HG03571 (cell line): ENCODE data around the gene PGK1.
"Not testable (repeated sequence)": the region's sequence is repeated elsewhere in the genome, so short reads cannot be mapped to it uniquely, and the experiment has no call there.

Experiments
- ATAC-seq: cut with Tn5 transposase; IDR thresholded peaks from one replicate; pipeline ENCODE4 v1.9.1; 2021; ENCODE audit not compliant: unreplicated experiment

PGK1 gene

GRCh38 chrX:78111140-78111931 is 7.3 kb downstream of the PGK1 start:
- ATAC-seq = no peak

- no peak for ATAC-seq
Observed at GRCh38 chrX:78116365-78116764, 12.3 kb downstream of the PGK1 start.

GRCh38 chrX:78116766-78117165 is 12.7 kb downstream of the PGK1 start:
- ATAC-seq = no peak

GRCh38 chrX:78118628-78119027 is 14.6 kb downstream of the PGK1 start:
- no peak for ATAC-seq

- no peak for ATAC-seq
Observed at GRCh38 chrX:78119521-78120227, 15.6 kb downstream of the PGK1 start.

- no peak for ATAC-seq
Observed at GRCh38 chrX:78123190-78123589, 19.1 kb downstream of the PGK1 start.

DNA sequence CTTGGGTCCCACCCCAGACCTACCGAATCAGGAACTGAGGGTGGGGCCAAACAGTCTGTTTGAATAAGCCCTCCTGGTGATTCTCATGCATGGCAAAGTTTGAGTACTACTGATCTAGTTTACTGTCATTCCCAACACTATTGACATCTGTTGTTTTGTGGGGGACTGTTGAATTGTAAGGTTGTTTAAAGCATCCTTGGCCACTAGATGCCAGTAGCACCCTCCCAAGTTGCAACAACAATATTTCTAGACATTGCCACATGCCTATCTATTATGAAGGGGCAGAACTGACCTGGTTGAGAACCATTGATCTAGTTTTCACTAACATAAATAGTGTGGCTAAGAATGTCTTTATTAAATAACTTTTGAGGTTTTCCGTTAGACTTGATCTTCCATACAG is 20.3 kb downstream of the PGK1 start:
- ATAC-seq = no peak

GRCh38 chrX:78125148-78125547 is 21.1 kb downstream of the PGK1 start:
- ATAC-seq = no peak

- ATAC-seq = not testable (repeated sequence)
Observed at GRCh38 chrX:78125781-78126180, 21.7 kb downstream of the PGK1 start.

GRCh38 chrX:78129714-78130113 is 25.7 kb downstream of the PGK1 start:
- ATAC-seq = no peak

DNA sequence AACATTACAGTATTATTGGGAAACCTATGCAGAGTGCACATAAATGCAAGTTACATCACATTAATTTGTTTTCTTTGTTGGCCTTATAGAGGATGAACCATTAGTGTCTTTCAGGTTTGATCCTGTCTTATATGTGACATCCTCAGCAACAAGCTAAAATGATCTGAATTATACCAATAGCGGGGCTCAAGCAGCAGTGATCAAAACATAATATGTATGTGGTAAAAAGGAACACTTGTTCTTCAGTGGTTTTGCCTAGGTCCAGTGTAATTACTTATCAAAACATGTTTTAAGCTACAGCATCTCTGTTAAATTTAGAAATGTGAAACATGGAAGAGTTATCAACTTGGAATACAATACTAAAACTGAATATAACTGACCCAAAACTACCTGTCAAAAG is 26.3 kb downstream of the PGK1 start:
- no peak for ATAC-seq

DNA sequence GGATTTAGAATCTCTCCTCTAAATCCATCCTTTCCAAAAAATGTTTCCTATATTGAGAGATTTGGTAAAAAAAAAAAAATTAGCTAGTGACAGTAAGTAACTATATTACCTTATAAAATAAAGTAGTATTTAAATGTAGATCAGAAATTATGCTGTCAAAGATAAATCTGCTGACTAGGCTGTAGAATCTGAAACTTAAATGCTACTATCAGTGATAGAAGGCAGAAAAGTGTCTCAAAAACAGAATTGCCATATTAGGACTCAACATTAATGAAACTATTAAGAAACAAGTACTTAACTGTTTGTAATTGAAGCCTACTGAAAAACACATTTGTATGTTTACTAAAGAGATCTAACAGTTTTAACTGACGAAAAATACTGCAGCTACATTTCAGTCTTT is 27.1 kb downstream of the PGK1 start:
- no peak for ATAC-seq

DNA sequence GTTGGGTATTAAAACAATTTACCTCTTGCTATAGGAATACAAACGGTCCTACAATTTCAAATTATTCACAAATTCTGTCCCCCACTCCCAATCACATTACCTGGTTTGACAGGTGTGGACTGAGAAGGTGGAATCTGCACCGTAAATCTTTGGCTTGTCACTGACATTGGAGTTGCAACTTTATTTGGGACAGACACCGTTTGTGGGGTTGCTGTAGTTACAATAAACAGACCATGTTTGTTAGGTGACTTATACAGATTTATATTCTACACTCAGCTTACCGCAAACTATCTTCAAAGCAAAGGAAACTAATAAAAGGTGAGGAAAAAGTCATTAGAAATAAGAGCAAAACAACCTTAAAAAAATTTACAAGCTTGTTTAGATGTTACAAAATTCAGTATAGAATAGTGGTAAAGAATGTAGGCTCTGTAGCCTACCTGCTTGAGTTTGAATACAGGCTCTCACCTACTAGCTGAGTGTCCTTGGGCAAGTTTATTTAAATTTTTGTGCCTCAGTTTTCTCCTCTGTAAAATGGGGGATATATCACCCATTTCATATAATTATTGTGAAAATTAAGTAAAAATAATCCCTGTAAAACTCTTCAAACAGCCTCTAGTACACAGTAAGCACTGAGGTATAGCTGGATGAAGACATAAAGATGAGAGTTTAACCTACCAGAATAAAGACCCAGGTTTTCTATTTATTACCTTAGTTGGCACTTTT is 29.4 kb downstream of the PGK1 start:
- no peak for ATAC-seq

DNA sequence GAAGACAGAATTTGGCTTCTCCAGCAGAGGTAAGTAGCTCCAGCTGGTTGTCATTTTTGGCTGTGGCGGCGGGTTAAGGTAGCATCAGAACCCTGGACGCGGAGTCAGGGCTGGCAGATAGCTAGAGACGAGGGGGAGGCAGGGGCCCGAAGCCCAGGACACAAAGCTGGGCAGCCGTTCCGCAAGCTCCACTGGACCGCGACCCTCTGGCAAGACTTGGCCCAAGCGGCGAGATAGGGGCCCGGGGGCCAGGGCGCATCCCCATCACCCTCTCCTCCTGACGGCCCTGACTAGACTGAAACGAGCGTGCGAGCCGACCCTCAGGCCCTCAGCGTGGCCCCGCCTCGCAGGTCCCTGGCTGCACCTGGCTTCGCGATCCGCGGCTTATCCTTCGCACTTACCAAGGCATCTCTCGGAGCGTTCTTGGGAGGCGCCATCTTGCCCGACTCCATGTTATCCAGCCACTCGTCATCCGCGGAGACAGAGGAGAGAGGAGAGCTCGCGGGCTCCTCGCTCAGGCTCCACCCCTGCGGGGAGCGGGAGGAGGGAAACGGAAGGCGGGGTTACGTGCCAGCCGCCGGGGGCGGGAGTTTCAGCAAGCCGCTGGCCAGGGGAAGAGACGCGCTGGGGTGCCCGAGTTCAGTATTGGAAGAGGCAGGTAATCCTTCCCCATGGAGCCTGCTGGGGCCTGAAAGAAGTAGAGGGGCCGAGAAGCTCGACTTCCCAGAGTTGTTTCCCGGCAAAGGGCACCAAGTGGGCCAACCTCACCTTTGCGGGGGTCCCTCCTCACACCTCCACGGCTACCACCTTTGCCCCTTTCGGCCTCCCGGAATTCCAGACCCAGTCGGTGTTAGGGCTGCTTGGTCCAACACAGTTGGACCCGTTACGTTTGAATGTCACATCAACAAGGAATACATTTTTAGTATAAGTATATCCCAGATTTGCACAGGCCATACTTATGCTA is 35.4 kb downstream of the PGK1 start, which contains the start of gene TAF9B:
Gene TAF9B, minus strand, starts transcription at position 491 of the 964 bp plus-strand sequence. Its CDS starts 39 bp downstream, at position 452.
- ATAC-seq = peak; percentile 97

- no peak for ATAC-seq
Observed at GRCh38 chrX:78140206-78140605, 36.2 kb downstream of the PGK1 start.

DNA sequence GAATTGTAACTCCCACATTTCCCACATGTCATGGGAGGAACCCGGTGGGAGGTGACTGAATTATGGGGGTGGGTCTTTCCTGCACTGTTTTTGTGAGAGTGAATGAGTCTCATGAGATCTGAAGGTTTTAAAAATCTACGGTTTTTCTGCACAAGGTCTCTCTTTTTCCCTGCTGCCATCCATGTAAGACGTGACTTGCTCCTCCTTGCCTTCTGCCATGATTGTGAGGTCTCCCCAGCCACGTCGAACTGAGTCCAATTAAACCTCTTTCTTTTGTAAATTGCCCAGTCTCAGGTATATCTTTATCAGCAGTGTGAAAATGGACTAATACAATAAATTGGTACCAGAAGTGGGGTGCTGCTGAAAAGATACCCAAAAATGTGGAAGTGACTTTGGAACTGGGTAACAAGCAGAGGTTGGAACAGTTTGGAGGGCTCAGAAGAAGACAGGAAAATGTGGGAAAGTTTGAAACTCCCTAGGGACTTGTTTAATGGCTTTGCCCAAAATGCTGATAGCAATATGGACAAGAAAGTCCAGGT is 43.0 kb downstream of the PGK1 start:
- not testable (repeated sequence) for ATAC-seq

- ATAC-seq = not testable (repeated sequence)
Observed at GRCh38 chrX:78157373-78157772, 53.3 kb downstream of the PGK1 start.

DNA sequence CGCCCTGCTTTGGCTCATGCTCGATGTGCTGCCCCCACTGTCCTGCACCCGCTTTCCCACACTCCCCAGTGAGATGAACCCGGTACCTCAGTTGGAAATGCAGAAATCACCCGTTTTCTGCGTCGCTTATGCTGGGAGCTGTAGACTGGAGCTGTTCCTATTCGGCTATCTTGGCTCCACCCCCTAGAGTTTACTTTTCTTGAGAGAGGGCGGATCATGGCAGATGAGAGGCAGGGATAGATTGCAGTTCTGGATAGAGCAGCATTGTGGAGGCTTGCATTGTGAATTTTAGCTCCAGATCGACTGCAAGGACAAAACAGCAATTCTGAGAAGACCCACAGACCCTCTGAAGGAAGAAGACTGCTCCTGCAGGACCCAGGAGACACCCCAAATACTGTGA is 53.8 kb downstream of the PGK1 start:
- not testable (repeated sequence) for ATAC-seq

DNA sequence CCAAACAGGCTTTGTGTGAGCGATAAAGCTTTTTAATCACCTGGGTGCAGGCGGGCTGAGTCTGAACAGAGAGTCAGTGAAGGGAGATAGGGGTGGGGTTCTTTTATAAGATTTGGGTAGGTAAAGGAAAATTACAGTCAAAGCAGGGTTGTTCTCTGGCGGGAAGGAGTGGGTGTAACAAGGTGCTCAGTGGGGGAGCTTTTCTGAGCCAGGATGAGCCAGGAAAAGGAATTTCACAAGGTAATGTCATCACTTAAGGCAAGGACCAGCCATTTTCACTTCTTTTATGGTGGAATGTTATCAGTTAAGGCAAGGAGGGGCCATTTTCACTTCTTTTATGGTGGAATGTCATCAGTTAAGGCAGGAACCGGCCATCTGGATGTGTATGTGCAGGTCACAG is 56.7 kb downstream of the PGK1 start:
- ATAC-seq = not testable (repeated sequence)

DNA sequence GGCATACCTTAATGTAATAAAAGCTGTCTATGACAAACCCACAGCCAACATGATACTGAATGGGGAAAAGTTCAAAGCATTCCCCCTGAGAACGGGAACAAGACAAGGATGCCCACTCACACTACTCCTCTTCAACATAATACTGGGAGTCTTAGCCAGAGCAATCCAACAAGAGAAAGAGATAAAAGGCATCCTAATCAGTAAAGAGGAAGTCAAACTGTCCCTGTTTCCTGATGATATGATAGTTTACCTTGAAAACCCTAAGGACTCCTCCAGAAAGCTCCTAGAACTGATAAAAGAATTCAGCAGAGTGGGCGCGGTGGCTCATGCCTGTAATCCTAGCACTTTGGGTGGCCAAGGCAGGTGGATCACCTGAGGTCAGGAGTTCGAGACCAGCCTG is 59.1 kb downstream of the PGK1 start:
- ATAC-seq = not testable (repeated sequence)
